D341Med (cell line): ENCODE measurements around the gene CISD3.

Experiments
- DNase-seq: peaks from one replicate; pipeline ENCODE4 v3.0.0; 2012; ENCODE audit warnings: low spot score

CISD3 gene

GRCh38 chr17:38779965-38780752 is 50.0 kb downstream of the CISD3 start:
- DNase-seq: no peak

- DNase-seq: no peak
These were observed 53.1 kb downstream of the CISD3 start for GRCh38 chr17:38783227-38783626.
